AML-193 (cell line): ENCODE results near the gene MUL1.
A peak's percentile ranks its signal among the peaks of the same experiment; 100 is the strongest.
"Not testable (repeated sequence)": the region's sequence is repeated elsewhere in the genome, so short reads cannot be mapped to it uniquely, and the experiment has no call there.

Experiments
- DNase-seq, 2 experiments: peaks; one replicate each; lab custom pipeline; 2025; lab: John Stamatoyannopoulos, UW

MUL1 gene, protein sequence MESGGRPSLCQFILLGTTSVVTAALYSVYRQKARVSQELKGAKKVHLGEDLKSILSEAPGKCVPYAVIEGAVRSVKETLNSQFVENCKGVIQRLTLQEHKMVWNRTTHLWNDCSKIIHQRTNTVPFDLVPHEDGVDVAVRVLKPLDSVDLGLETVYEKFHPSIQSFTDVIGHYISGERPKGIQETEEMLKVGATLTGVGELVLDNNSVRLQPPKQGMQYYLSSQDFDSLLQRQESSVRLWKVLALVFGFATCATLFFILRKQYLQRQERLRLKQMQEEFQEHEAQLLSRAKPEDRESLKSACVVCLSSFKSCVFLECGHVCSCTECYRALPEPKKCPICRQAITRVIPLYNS

DNA sequence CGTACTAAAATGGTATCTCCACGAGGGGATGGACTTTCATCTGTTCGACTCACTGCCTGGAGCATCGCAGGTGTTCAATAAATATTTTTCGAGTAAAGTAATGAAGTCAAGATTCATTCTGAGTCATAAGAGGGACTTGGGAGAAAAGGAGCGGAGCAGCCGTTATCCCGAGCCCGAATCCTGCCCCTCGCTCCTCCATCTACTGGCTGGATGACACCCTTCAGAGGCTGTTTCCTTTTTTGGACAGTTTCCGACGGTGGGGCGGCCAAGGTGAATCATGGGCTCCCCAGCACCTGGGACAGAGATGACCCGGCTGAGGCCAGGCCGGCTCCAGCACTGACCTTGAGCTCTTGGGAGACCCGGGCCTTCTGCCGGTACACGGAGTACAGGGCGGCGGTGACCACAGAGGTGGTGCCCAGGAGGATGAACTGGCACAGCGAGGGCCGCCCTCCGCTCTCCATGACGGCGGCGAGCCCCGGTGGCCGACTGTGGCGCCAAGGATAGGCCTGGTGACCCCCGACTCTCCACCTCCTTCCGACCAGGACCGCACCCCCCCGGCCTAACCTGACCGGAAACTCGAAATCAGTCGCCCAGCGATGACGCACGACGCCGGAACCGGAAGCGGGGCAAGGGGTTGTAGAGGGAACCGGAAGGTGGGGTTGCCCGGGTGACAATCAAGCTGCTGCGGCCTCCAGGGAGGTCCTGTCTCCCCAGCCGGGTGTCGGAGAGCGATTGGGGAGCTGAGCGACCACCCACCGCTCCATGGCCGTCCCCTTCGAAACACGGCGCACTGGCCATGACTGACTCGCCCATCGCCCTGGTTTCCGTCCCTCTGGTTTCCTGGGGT, at the start of gene MUL1:
TSS of gene MUL1 (minus strand) at position 588 of the 847 bp plus-strand sequence. CDS start at position 461, 127 bp downstream.
- peak; percentile 80 to 81 for DNase-seq

DNA sequence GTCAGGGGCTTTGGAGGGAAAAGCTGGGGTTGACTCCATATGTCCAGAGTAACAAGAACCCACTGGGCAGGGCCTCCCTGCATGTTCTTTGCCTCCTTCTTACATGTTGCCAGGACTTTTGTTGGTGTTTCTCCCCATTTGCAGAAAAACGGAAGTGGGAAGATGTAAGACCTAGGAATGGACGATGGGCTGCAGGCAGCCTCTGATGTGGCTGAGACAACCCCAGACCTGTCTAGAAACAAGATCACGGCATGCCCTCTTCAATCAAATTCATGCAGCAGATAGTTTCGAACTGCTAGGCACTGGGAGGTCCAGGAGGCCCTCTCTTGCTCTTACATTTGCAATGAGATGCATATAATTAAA, 47.8 kb upstream of the MUL1 start:
- no peak for DNase-seq

DNA sequence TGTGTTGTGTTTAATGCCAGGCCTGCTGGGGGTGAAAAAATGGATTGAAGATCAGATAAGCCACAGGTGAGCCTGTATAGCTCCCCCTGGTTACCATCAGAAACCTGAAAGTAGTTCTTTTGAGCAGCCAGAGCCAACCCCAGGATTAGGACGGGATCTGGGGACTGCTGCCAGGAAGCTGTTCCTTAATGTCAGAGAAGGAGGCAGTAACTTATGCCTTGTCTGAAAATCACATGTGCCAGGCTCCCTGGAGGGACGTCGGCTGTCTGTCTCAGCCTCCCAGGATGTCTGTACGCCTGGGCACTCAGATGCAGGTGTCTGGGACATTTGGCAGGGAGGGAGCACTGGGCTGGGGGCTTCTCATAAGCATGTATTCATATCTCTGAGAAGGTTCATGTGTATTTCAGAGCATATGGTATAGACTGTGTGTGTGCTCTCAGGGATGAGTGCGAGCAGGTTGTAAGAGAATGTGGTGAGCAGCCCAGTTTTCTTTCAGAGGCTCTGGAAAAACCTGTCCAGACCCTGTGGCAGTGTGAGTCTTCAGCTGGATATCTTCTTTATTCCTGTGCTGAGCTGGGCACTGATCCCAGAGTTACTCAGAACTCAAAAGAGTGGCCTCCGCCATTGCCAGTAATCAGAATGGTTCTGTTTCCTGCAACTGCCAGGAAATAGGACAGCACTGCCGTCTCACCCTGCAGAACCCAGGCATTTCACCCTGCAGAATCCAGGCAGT, 47.2 kb upstream of the MUL1 start:
- DNase-seq, result no peak

DNA sequence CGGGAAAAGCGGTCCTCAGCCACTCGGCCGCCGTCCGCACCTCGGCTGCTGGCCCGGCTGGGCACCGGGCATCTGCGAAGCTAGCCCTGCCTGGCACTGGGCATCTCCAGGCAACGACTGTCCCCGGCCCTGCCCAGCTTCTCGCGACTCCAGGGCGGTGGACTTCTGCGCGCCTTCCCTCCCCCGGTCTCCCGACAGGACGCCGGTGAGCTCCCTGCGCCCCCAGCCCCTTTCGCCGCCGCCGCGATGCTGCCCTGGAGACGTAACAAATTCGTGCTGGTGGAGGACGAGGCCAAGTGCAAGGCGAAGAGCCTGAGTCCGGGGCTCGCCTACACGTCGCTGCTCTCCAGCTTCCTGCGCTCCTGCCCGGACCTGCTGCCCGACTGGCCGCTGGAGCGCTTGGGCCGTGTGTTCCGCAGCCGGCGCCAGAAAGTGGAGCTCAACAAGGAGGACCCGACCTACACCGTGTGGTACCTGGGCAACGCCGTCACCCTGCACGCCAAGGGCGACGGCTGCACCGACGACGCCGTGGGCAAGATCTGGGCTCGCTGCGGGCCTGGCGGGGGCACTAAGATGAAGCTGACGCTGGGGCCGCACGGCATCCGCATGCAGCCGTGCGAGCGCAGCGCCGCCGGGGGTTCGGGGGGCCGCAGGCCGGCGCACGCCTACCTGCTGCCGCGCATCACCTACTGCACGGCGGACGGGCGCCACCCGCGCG, 44.9 kb upstream of the MUL1 start:
- DNase-seq, result no peak

DNA sequence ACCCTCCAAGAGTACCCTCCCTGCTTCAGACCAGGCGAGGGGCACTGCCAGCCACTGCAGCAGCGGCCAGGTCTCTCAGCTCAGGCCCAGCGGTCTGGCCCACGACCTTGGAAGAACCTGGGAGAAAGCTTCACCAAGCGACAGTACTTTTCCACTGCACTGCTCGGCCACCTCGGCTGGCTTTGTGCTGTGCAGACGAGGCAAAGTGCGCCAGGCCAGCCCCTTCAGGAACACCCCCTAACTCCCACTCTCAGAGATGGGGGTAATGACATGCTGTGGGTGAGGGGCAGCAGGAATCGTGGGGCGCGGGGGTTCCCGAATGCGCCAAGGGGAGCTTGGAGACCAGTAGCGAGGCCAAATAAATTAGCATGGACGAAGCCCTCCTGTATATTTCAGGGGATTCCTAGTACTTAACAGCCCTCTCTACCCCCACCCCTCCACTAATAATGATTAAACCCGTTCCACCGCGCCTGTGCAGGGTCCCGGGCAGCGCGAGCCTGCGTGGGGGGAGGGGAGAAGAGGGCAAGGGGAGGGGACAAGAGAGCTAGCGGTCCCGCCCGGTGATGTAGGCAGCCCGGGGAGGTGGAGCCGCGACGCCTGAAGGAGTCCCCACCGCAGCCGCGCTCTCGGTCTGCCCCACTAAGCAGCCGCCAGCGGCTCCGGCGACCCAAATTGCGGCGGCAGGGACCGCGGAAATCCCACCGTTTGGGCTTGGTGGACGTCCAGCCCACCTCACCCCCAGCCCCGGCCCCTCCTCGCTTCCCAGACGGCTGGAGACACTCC, 44.2 kb upstream of the MUL1 start, which contains the start of gene FAM43B:
TSS of gene FAM43B (plus strand) at position 629 of the 783 bp plus-strand sequence. CDS start 401 bp downstream, outside the sequence.
- DNase-seq, result no peak

DNA sequence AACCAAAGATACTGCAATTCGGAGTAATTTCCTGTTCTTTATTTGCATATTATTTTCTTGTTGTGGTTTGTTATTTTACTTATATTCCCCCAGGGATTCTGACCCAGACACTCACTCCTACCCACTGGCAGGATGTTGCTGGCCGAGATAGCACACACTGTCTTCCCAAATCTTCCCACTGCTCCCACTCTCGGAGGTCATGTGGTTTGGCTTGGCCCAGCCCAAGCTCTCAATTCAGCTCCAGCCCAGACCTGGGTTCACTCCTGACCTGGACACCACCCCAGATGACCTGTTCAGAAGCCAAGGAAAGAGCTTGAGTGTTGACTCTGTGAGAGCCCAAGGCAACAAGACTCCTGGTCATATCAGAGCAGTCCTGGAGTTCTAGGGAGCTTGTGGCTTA, 43.2 kb upstream of the MUL1 start:
- no peak for DNase-seq

DNA sequence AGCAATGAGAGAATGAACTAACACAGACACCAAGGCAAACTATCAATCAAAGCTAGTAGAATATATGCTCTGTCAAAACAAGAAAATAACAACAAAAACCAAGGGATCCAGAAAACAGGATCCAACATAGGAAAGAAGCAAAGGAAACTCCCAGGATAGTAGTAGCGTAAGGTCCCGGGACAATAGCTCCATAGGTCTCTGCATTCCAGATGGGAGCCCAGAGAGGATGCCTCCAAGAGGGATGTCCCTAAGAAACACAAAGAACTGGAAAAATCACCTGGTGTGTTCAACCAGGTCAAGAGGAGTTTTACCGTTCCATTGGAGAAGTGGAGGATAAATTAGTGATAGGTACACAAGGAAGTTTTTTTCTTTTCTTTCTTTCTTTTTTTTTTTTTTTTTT, 38.7 kb upstream of the MUL1 start:
- DNase-seq, result no peak

DNA sequence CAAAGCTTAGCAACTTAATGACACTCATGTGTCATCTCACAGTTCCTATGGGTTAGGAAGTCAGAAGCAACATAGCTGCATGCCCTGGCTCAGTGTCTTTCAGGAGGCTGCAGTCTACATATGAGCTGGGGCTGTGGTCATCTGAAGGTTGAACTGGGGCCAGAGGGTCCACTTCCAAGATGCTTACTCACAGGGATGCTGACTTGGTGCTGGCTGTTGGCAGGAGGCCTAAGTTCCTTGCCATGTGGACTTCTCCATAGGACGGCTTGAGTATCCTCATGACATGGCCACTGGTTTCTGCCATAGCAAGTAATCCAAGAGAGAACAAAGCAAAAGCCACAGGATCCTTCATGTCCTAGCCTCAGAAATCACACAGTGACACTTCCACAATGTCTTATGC, 32.3 kb upstream of the MUL1 start:
- no peak for DNase-seq

DNA sequence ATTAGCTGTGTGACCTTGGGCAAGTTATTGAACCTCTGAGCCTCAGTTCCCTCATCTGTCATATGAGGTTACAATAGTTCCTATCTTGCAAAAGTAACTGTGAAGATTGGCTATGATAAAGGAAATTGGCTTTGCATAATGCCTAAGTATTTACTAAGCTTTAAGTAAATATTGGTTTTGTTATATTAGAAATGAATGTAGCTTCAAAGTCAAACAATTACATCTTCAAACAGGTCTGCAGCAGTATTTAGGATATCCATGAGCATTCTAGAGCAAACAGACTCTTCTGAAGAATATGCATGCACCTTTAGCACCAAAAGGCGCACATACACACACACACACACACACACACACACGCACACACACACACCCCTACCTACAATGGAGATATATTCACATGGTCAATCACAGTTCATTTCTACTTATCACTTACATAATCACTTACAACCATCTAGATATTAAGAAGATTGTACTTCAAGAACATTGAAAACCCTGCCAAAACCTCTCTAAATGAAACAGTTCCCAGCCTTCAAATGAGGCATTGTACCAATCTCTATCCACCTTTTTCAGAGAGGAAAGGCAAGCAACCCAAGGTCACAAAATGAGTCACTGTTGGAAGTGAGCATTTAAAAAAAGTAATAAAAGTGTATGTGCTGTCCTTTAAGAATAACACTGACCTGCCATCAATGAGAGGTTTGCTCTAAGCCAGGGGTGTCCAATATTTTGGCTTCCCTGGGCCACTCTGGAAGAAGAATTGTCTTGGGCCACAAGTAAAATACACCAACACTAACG, 31.0 kb upstream of the MUL1 start:
- no peak for DNase-seq

DNA sequence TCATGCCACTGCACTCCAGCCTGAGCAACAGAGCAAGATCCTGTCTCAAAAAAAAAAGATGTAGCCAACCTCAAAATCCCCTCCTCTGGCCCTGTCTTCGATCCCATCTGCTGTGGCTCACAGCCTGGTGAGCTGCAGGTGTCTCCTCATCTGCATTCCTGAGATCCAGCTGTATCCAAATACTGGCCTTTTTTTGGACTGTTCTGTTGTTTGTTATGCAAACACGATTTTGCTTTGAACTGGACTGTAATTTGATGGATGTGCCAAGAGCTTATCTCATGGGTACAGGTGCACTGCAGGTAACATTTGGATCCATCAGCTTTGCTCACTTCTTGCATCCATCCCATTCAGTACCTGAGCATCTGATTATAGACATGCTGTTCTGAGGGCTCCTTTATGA, 30.3 kb upstream of the MUL1 start:
- DNase-seq, result no peak

DNA sequence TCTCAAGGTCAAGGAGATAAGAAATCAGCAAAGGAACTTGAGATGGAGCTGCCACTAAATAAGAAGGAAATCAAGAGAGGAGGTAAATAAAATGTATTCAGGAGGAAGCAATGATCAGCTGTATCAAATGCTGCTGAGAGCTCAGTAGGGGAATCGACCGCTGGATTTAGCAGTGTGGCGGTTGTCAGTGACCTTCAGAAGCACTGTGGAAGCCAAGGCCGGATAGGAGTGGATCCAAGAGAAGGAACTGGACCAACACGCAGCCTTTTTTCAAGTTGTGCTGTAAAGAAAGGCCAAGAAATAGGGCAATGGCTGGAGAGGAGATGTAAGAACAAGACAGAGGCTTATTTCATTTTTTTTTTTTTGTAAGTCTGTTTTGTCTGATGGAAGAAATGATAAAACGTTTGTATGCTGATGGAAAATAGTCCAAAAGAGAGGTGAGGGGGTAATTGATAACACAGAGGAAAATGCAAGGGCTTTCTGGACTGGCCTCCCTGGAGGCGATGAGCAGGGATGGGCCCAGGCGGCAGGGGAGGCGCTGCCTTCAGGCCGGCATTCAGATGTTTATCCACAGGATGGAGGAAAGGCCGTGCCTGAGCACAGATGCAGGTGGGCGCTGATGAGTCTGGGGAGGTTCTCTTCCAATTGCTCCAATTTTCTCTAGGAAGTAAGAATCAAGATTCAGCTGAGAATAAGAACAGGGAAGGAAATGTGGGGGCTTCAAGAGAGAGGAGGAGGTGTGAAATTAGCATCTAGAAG, 26.9 kb upstream of the MUL1 start:
- DNase-seq, result no peak

DNA sequence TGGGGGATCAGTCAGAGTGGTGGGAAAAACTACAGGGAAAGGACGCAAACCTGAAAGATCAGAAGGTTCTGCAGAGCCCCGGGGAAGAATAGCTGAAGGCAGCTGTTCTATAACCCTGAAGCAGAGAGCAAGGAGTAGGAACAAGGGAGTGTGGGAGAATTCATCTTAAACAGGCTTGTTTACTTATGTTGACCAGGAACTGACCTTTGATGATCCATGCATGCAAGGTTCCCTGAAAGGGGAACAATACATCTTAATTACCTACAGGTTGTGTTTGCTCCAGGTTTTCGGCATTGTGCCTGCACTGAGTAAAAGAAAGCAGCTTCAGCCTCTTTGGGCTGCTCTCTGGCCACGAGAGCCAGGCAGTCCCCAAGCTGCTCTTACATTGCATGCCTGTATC, 25.7 kb upstream of the MUL1 start:
- no peak for DNase-seq

DNA sequence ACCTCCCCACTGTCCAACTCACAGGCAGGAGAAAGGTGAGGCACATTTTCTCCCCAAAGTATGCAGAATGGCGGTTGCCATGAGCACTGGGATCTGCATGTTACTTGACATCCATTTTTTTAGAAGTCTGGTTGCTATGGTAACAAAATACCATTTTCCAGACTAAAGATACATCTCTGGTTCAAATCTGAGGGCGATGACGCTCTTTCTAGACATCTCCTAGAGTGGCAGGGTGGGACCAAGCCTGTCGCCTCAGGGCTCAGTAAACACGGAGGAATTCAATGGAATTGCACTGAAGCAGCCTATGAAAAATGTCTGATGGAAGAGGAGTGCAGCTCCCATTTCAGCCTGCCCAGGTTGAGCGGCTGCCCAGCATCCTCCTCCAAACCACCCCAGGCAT, 22.9 kb upstream of the MUL1 start:
- DNase-seq, result no peak

DNA sequence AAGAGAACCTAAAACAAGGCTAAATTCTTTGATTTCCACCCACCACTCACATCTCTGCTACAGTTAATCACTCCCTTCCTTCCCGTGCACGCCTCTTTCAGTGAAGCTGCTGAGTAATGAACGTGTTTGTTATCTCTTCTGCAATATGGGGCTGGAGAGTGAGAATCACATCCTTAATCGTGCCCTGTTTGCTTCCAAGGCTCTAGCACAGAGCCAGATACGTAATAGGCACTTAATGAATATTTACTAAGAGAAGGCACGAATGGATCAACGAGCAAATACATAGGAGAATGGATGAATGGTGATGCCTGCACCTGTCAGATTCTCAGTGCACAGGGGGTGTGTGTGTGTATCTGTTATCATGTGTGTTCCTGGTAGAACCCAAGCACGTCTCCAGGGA, 22.4 kb upstream of the MUL1 start:
- no peak for DNase-seq

DNA sequence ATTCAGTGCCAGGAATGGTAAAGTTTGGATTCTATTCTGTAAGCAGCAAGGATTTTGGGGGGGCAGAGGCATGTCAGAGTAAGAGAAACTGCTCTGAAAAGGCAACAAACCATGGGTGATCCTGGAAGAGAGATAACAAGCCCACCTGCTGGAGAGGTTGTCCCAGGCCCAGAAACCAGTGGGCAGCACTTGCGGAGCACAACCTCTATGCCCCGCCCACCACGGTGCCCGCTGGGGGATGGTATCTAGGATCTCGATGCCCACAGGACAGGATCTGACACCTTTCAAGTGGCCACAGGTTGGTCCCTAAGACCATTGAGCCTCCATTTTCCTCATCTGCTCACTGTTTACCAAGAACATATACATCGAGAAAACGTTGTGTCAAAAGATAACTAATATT, 20.3 kb upstream of the MUL1 start:
- no peak for DNase-seq

DNA sequence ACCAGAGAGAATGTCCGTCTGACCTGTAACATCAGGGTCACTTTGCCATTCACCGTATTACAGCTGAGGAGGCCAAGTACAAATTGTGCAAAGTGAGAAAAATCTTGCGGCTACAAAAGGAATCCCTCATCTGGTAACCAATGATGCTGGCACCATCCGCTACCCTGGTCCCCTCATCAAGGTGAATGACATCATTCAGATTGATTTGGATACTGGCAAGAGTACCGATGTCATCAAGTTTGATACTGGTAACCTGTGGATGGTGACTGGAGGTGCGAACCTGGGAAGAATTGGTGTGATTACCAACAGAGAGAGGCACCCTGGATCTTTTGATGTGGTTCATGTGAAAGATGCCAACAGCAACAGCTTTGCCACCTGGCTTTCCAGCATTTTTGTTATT, 18.3 kb upstream of the MUL1 start:
- DNase-seq, result no peak

DNA sequence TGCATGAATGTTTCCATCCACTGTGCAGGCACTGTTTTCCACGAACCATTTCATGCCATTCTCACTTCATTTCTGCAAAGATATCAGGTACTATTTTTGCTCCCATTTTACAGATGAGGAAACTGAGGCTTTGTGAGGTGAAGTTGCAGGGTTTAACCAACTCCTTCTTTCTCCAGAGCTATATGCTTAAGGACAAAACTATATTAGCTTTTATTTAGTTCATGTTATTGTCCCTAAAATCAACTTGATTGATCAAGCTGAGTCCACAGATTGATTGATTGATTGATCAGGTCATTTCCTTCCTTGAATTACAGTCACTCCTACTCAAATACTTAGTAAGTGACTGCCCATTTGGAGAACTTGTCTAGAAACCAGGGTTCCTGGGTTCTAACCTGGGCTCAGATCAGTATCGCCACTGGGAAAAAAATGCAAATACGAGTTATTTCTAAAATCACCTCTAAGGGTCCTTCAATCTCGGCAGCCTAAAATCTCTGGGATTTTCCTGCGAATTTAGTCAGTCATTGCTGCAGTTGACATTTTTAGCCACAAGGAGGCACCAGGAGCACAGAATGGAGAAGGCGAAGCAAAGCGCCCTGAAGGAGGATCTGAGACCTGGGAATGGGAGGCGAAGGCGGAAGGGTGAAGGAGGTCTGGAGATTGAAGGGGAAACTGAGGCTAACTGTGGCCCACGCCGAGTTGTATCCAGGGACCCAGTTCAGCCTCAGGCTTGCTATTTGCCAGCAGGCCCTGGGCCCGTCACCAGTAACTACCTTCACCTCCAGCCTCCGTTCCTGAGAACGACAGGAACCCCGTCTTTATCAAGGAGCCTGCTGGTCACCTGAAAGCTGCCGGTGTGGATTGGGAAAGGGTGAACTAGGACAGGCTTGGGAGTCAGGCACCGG, 14.3 kb upstream of the MUL1 start:
- DNase-seq, result peak; percentile 54 to 61

DNA sequence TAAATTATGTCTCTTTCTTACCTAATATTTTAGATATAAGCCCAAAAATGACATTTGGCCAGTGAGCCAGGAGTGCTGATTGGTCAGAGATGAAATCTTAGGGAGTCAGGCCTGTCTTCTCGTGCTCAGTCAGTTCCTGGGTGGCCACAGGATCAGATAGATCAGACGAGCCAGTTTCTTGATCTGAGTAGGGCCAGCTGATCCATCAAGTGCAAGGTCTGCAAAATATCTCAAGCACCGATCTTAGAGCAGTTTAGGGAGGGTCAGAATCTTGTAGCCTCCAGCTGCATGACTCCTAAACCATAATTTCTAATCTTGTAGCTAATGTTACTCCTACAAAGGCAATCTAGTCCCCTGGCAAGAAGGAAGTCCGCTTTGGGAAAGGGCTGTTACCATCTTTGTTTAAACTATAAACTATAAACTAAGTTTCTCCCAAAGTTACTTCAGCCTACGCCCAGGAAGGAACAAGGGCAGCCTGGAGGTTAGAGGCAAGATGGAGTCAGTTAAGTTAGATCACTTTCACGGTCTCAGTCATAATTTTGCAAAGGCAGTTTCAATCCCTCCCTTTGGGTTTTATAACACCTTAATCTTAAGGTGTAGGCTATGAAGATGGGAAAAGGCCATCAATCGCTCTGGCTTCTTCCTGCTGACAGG, 11.8 kb upstream of the MUL1 start:
- DNase-seq, result not testable (repeated sequence)
